Mesenteric fat pad (tissue), 1 donor: ENCODE results near the gene AKAP8L. TPM values are rescaled to one million over a fixed set of nuclear protein-coding genes. Genes with fewer than 3 reads are reported as not detected.

Experiments used
- DNase-seq: peaks from one replicate; pipeline ENCODE4 v3.0.0-alpha.2; 2020; ENCODE audit warnings: low spot score
- total RNA-seq: library from RNA; stranded (reverse); fragmentation: NEBNext Ultra II Directional; extraction: Animal tissue kit (Norgen Biotek cat#: 25700); gene quantifications from one replicate; pipeline ENCODE4 v1.2.1, GENCODE V29; 2021
- donor health status: DM: yes; HTN: yes; CAD: no.

AKAP8L gene
- total RNA-seq, 1 donor from 2014 or later: 63.8 TPM

DNA sequence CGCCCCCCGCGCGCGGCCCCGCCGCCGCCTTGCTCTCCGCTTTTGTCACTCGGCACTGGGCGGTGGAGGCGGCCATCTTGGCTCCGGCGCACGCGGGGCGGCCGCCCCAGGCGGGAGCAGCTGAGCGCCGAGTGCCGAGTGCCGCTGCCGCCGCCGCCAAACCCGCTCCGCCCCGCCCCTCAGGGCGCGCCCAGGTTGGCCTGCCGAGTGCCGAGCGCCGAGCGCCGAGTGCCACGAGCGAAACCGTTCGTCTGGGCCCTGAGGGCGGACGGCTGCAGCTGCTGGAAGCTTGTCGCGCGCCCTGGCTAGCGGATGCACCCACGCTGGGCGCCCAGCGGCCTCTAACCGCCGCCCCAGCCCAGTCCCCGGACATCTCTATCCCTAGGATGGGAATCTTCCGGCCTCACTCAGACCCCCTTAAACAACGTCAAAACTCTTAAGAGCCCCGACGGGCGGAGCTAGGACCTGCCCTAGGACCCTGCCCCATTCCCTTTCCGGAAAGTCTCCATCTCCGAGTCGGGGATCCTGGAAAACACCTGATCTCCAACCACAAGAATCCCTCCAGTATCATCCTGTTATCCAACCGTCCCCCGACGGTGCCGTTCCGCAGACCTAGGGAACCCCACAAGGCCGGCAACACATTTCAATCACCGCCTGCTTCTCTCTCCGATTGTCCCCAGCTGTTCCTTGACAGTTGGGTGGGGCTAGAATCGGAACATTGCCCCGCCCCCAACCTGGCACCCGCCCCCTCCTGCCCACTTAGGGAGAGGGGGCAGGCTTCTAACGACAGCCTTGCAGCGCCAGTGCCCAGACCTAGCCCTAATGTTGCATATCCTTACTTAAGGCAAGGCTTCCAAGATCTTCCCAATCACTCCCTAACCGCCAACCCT is 14.1 kb upstream of the AKAP8L start:
- DNase-seq: peak; percentile 97

DNA sequence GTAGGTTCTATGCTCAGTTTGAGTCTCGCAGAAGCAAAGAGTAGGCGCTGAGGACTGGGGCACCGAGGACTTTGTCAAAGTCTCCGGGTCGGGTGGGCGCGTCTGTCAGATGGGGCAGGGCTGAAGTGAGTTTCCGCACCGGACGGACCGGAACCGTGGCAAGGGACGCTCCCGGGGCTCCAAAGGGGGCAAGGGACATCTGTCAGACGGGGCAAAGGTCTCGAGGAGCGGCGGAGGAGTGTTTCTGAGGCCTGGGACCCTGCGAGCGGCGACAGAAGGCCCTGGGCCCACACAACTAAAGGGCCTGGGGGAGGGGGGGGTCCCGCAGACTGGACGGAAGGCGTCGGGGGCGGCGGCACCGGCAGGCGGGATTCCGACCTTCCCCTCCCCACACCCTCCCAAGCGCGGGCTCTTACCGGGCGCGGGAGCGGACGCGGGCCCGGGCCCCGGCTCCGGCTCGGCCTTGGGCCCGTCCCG is 13.3 kb upstream of the AKAP8L start:
- no peak for DNase-seq

DNA sequence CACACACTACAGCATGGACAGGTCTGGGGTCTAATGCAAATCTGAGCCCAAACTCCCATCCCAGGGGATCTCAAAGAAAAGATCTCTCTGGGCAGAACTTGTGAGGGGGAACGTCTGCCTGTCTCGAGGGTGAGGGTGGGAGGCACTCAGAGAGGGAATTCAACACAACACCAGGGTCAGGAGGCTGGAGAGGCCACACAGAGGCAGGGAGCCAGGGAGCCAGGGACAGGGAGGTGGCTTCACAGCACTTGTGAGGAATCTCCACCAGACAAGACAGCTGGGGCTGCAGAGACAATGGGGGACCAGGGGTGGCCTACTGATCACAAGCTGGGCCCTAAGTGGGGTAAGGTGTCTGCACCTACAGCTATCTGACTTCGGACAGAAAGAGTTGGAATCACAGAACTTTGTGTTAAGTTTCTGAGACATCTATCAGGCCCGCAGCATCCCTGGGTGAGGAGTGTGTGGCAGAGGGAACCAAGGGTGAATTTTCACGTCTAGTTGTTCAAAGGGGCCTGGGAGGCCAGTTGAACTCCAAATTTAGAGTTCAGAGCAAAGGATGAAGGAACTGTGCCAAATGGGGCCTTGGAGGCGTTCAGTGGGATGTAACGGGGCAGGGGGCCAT is 12.7 kb upstream of the AKAP8L start:
- no peak for DNase-seq

DNA sequence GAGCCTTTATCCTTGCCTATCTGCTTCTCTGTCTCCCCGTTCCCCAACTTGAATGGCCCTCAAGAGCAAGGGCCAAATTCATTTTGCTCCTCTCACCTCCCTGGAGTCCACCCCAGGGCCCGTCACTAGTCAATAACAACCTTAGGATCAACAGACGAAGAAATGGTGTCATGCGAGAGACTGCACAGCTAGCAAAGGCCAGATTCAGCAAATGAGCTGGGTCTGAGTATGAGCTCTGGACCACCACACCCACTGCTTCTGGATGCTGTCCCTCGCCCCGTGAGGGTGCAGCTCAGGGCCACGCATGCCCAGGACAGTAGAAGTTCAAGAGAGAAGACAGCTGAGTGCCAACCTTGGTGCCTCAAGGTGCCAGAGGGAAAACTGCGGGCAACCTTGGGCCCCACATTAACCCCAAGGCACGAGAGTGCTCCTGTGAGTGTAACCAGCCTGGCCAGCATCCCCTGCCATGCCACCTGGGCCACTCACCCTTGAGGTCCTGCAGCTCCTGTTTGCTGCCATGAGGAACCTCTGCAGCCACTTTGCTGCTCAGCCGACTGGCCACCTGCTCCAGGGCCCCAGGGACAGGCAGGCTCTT is 11.8 kb upstream of the AKAP8L start:
- DNase-seq: no peak

DNA sequence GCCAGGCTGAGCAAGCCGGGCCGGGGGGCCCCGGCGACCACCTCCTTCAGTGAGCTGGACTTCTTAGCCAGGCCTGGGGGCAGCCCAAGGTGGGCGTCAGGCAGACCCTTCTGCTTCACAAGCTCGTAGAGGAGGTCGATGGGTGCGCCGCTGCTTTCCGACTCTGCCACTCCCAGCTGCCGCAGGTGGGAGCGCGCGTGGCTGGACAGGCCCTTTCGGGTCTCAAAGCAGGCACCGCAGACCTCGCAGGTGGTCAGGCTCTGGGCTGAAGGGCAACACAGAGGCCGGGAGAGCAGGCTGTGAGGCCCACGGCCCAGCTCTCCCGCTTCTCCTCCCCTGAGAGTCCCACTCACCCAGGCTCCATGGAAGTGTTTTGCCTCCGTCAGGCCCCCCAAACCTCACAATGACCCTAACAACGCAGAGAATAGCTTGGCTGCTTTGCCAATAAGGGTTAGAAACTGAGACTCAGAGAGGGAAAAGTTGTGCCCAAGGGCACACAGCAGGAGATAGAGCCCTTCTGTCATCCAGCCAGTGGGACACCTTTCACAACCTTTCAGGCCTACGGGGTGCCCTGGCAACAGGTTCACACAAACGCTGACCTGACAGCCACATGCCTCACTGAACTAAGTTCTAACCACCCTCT is 11.2 kb upstream of the AKAP8L start:
- no peak for DNase-seq

DNA sequence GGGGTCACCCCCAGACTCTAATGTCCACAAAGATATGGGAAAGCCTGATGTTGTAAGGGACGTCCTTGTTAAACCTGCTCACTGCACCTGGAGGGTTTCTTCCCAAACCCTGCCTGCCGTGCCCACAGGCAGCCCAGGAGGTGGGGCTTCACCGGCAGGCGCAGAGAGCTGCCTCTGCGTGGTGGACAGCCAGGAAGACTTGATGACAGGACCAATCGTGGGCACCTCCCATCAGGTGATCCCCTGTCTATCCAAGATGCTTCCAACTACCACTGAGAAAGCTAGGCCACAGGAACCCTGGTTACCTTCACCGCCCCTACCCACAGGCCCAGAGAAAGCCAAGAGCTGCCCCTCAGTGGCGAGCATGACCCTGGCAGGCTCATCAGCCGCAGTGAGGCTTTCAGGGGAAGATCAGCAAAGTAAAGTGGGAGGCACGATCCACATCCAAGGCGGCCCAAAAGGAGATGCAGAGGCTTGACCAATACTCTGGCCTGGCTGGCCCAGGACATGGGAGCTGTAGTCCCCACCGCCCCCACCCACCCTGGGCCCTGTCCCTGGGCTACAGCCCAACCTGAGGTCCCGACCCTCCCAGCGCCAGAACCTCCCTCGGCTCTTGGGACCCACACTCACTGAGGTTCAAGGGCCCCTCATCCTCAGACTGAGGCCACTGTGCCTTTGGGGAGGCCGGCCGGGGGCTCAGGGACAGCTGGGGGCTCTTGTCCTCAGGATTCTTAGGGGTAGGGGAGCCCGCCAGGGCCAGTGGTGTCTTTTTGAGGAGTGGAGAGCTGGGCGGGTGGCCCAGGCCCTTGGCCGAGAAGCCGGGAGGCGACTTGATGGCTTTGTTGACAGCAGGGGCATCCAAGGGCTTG is 10.4 kb upstream of the AKAP8L start:
- DNase-seq: no peak

DNA sequence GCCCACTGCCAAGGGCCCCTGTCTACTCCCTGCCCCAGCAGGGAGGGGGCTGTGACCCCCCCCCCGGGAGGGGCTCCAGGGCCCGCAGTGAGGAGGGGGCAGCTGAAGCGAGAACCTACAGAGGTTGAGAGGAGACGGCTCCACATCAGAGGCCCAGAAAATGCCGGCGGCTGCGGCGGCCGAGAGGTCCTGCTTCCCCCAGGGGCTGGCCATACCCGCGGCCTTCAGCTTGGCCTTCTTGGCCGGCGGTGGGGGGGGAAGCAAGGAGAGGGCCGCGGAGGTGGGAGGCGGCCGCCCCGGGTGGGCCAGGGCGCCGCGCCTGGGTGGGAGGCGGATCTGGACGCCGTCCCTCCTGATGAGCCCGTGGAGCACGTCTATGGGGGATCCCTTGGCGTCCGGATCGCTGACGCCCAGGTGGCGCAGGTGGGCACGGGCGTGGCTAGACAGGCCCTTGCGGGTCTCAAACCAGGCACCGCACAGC is 9.2 kb upstream of the AKAP8L start:
- DNase-seq: no peak

DNA sequence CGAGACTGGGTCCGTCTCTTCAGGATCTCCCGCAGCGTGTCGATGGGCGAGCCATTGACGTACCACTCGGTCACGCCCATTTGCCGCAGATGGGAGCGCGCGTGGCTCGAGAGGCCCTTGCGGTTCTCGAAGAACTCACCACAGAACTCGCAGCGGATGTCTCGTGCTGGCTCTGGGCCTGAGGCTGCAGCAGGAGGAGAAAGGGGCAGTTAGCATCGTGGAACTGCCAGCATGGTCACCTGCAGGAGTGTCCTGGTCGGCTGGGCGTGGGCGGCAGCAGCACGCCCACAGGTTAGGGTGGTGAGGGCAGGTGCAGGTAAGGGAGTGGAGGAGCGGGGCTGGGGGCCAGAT is 8.5 kb upstream of the AKAP8L start:
- DNase-seq: no peak

DNA sequence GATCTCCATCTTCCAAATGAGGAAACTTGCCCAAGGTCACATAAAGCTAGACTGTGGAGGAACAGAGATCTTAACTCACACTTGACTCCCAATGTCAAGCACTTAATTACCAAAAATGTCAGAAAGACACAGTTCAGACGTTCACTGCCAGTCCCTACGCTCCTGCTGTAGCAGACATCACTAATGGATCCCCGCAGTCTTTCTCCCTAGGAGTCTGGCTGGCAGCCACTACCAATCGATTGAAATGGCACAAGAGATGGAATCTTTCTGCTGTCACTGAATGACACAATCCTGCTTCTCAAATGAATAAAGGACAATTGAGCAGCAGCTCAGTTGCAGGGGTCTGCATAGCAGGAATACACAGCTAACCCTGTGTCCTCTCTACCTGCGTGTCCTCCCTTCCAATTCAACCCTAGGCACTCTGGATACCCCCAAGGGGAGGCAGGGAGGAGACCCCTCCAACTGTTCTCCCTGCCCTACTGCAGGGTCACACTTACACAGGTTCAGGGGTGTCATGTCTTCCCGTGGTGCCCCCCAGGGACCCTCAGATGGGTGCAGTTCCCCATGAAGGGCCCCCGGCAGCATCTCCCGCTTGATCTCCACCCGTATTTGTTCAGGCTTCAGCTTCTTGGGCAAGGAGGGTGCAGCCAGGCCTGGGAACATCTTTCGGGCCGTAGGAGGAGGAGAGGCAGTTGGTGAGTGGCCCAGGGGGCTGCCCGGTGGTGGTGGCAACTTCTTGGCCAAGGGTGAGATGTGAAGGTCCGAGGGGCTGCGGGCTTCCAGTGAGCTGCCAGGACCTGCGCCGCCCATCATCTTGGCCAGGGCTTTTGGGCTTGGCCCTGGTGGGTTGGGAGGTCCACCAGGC is 7.9 kb upstream of the AKAP8L start:
- DNase-seq: no peak

DNA sequence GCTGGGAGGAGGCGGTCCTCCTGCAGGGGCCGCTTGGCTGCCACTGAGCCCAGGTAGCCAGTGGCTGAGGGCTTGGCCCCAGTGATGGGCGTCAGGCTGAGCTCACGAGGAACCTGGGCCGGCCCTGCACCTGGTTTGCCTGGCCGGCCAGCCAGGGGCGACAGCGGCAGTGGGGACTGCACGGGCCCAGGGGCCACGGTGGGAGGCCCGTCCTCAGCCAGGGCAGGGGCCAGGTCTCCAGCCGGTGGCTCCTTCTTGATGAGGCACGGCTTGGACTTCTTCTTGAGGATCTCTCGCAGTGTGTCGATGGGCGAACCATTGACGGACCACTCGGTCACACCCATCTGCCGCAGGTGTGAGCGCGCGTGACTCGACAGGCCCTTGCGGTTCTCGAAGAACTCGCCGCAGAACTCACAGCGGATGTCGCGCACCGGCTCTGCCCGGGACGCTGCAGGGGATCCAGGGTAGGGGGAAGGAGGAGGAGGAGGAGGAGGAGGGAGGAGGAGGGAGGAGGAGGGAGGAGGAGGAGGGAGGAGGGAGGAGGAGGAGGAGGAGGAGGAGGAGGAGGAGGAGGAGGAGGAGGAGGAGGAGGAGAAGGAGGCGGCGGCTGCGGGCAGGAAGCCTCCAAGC is 6.6 kb upstream of the AKAP8L start:
- no peak for DNase-seq

DNA sequence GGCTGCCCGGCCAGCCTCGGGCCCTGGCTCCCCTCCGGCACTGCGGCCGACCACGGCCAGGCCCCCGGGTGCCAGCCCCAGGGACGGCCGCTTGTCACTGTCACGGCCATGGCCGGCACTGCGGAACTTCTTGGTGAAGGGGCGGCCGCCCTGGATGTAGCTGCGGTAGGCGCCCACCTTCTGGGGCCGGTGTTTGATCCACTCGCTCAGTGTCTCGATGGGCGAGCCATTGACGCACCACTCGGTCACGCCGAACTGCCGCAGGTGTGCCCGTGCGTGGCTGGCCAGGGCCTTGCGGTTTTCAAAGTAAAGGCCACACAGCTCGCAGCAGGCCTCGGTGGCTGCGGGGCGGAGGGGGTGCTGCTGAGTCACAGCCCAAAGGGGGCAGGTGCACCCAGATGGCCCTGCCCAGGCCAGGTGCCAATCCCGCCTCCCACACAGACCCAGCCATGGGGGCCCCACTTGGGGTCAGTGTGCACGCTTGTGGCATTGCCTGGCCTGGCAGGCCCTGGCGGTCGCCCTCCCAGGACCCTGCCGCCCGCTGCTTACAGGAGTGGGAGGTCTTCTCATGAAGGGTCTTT is 6.0 kb upstream of the AKAP8L start:
- no peak for DNase-seq

DNA sequence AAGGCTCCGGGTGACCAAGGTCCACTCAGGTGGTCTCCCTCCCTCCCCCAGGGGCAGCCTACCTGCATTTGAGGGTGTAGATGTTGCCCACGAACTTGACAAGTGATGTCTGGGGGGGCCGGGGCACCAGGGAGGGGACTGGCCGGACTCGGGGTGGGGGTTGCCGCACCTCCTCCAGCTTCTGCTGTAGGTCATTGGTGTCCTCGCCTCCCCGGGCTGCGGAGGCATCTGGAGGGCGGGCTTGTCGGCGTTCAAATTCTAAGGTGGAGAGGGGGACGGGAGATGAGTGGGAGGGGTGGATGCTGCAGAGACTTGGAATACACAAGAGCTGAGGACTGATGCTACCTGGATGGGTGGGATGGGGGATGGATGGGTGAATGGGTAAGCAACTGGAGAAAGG is 5.3 kb upstream of the AKAP8L start:
- no peak for DNase-seq

DNA sequence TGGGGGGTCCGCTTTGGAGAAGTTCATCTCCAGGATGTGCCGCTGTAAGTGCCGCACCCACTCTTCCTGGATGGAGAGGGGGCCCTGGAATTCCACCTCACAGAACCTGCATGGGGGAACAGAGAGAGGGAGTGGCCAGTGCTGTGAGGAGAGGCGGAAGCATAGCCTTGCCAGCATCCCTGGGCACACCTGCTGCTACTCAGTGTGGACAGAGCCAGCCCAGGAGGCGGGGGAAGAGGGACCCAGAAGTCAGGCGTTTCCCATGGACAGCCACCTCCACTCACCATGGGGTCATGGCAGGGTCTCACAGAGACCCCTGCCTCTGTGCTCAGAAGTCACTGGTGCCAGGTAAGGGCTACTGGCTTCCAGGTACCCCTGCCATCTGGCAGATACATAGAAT is 4.3 kb upstream of the AKAP8L start:
- DNase-seq: no peak

DNA sequence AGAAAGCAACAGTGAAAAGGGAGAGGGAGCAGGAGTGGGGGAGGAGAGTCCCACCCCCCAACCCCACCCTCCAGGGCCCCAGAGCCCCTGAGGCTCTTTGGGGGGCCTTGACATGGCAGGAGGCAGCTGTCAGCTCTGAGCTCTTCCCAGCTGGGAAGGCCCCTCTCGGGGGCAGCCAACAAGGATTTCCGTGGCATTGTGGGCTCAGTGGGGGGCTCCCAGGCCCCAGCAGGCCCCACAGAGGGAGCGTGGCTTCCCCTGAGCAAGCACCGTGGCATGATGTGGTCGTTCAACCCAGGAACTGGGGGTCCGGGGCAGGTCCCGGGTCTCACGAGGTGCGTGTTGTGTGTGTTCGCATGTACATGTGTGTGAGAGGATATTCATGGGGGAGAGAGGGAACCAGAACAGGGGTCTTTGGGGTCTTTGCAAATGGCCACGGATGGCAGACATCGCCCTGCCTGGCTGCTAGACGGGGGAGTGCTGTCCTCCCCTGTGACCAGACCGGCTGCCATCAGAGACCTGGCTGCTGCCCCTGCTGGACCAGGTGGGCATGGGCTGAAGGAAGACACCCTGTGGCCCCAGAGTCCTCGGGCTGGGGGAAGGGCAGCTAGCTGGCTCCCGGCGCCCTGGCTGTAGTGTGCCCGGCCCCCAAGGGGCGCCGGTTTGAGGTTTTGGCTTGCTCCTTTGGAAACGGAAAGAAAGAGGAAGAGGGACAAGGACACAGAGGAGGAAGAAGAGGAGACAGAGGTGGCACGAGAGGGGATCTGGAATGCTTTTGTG is 3.7 kb upstream of the AKAP8L start:
- DNase-seq: peak; percentile 75

DNA sequence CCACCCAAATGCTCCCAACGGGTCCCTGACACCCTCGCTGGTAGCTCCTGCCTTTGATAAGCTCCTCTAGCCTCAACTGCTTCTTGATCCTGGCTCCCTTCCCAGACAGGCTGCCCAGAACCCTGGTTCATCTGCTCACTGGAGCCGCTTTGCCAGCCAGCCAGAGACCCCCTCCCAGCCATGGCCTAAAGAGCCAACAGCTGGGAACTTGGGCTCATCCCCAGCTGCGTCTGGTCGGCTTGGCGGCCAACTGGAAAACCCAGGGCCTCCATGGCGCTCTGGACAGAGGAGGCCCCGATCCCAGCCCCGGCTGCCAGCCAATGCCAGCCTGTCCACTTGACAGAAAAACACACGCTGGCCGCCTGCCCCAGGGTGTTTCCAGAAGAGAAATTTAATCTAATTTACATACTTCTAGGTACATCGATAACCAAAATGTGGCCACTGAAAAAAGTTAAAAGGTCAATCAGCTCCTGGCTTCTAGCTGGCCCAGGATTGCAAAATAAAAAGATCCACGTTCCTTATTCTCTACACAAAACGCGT is 3.0 kb upstream of the AKAP8L start:
- no peak for DNase-seq

DNA sequence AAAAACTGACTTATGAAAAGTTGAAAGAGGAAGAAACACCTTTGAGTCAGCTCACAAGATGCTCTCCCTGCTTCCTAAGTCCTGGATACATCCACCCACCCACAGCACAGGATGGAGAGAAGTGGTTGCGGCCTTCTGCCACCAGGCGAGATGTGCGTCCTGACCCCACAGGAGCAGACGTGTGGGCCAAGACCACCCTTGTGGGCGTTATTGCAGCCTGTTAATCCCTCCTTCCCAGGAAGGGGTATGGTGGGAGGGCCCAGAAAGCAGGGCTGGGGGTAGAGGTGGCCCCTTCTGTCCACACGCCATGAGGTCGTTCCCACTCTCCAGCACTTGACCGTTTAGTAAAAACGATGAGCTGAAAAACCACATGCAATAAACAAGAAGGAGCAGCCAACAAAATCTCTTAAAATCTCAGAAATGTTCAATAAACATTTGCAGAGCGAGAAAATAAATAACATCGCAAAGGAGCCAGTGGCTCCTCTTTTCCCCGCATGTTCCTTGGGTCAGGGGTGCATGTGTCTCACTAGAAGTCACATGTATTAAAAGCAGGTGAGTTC is 2.4 kb upstream of the AKAP8L start:
- no peak for DNase-seq

DNA sequence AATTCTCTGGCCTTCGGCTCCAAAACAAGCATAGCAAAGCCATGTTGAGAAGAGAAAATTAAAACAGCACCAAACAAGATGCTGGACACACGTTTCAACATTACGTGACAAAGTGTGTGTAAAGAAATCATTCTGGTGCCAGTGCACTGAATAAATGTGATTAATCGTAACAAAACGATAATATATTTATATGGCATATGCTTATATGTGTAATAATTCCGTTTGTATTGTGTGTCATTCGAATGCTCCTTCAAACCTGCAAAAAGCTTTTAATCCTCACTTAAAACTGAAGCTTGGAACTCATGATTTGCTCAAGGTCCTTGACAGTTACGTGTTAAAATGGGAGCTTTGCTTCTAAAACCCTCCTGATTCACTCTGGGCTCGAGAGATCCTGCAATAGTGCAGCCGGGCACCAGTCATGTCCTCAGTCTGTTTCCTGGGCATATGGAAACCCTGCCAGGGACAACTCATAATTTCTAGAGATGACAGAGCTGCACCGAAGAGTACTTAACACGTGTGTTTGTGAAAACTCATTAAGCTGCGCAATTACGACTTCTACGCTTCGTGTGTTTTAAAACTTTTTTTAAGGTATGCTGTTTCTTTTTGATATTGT is 731 bp upstream of the AKAP8L start:
- no peak for DNase-seq
